NCI-H2227 treated with DMSO at 0.1 percent for 48 hours (cell line): ENCODE data around the gene ENG.

Experiments
- DNase-seq: peaks from one replicate; lab custom pipeline; 2025; lab: John Stamatoyannopoulos, UW

ENG gene

GRCh38 chr9:127773272-127773671 is 81.2 kb downstream of the ENG start:
- DNase-seq: no peak

GRCh38 chr9:127772603-127773002 is 81.9 kb downstream of the ENG start:
- DNase-seq: no peak

GRCh38 chr9:127771570-127772189 is 82.8 kb downstream of the ENG start:
- DNase-seq: no peak

- peak; percentile 96 for DNase-seq
Observed at GRCh38 chr9:127770905-127771569, 83.4 kb downstream of the ENG start.

- no peak for DNase-seq
Observed at GRCh38 chr9:127770583-127770904, 83.9 kb downstream of the ENG start.

GRCh38 chr9:127769929-127770582 is 84.4 kb downstream of the ENG start:
- DNase-seq: no peak

GRCh38 chr9:127769101-127769500 is 85.4 kb downstream of the ENG start:
- no peak for DNase-seq

GRCh38 chr9:127768698-127769097 is 85.8 kb downstream of the ENG start:
- DNase-seq: no peak

- DNase-seq: no peak
Observed at GRCh38 chr9:127767909-127768331, 86.5 kb downstream of the ENG start.

GRCh38 chr9:127767410-127767809 is 87.0 kb downstream of the ENG start:
- no peak for DNase-seq

- DNase-seq: no peak
Observed at GRCh38 chr9:127765418-127765817, 89.0 kb downstream of the ENG start.
